Measurements from ENCODE around the gene FNDC1. TPM values are rescaled to one million over a fixed set of nuclear protein-coding genes. Genes with fewer than 3 reads are reported as not detected.

The FNDC1 gene
- total and polyA plus RNA-seq, 8 donors, result 0.68 to 7.6 (median 5.5) TPM

GRCh38 chr6:159309723-159310122 lies 140.5 kb downstream of the FNDC1 start:
- H3K27ac ChIP-seq, result no peak overlapping the region
- intact Hi-C loops (cut with DNase I), result no loop called here
- TF ChIP-seq CTCF (IDR thresholded peaks at IDR 0.05), result no peak
- no peak for ATAC-seq
- H3K36me3 ChIP-seq, result no peaks in the 10 kb centered on the region
- DNase-seq, result no peak
- no peaks in the 10 kb centered on the region for H3K27me3 ChIP-seq
- no peaks in the 10 kb centered on the region for H3K9me3 ChIP-seq
- no peaks in the 10 kb centered on the region for H3K4me1 ChIP-seq
- H3K4me3 ChIP-seq, result no peak overlapping the region

- Histone ChIP-seq H3K4me1 (no peaks in the 10 kb centered on the region), H3K9me3 (no peaks in the 10 kb centered on the region), H3K27me3 (no peaks in the 10 kb centered on the region), H3K4me3 (no peak overlapping the region), H3K36me3 (no peaks in the 10 kb centered on the region), H3K27ac (no peak overlapping the region)
- TF ChIP-seq CTCF (IDR thresholded peaks at IDR 0.05), result no peak
- intact Hi-C loops (cut with DNase I), result no loop called here
- ATAC-seq (peak; percentile 52), DNase-seq (no peak)
Measured at GRCh38 chr6:159311618-159312017, 142.4 kb downstream of the FNDC1 start.

- TF ChIP-seq CTCF (IDR thresholded peaks at IDR 0.05), result no peak
- Histone ChIP-seq H3K27me3 (no peaks in the 10 kb centered on the region), H3K4me1 (no peaks in the 10 kb centered on the region), H3K27ac (no peak overlapping the region), H3K36me3 (no peaks in the 10 kb centered on the region), H3K4me3 (no peak overlapping the region), H3K9me3 (no peaks in the 10 kb centered on the region)
- intact Hi-C loops (cut with DNase I), result no loop called here
- ATAC-seq (peak; percentile 48), DNase-seq (no peak)
Measured at GRCh38 chr6:159312206-159312605, 143.0 kb downstream of the FNDC1 start.

- no peaks in the 10 kb centered on the region for H3K27me3 ChIP-seq
- no peak overlapping the region for H3K27ac ChIP-seq
- H3K4me3 ChIP-seq, result no peak overlapping the region
- intact Hi-C loops (cut with DNase I), result no loop called here
- H3K9me3 ChIP-seq, result no peaks in the 10 kb centered on the region
- ATAC-seq (no peak), DNase-seq (no peak)
- no peak for TF ChIP-seq CTCF (IDR thresholded peaks at IDR 0.05)
- no peaks in the 10 kb centered on the region for H3K4me1 ChIP-seq
- no peaks in the 10 kb centered on the region for H3K36me3 ChIP-seq
Measured at GRCh38 chr6:159313018-159313417, 143.8 kb downstream of the FNDC1 start.

GRCh38 chr6:159315562-159315961 lies 146.4 kb downstream of the FNDC1 start:
- no peaks in the 10 kb centered on the region for H3K36me3 ChIP-seq
- intact Hi-C loops (cut with DNase I), result no loop called here
- no peaks in the 10 kb centered on the region for H3K27me3 ChIP-seq
- no peaks in the 10 kb centered on the region for H3K9me3 ChIP-seq
- no peak overlapping the region for H3K4me3 ChIP-seq
- DNase-seq (peak in 1 of 4 donors; percentile 71), ATAC-seq (no peak)
- no peaks in the 10 kb centered on the region for H3K4me1 ChIP-seq
- TF ChIP-seq CTCF (IDR thresholded peaks at IDR 0.05), result no peak
- H3K27ac ChIP-seq, result no peak overlapping the region
